ENCODE data around the gene DOCK3.

The DOCK3 gene

DNA sequence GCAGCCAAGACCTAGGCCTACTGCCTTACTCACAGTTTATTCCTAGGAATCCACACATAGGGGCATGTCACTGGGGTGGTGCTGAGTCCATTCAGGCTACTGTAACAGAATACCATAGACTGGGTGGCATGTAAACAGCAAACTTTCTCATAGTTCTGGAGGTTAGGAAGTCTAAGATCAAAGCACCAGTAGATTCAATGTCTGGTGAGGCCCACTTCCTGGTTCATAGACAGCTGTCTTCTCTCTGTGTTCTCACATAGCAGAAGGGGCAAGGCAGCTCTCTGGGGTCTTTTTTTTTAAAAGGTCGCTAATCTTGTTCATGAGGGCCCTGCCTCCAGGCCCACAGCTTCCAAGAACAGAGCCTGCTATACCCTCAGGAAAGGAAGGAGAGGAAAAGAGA lies 596.4 kb downstream of the DOCK3 start:
- H3K27ac ChIP-seq: no peak overlapping the region
- H3K4me1 ChIP-seq: peaks cover 13% of the 10 kb centered on the region
- no peaks in the 10 kb centered on the region for H3K36me3 ChIP-seq
- peak overlapping the region; percentile 12 for H3K4me2 ChIP-seq
- no peak overlapping the region for H3K9ac ChIP-seq
- H4K20me1 ChIP-seq: no peaks in the 10 kb centered on the region
- TF ChIP-seq Cebpa-rat (IDR thresholded peaks at IDR 0.05): no peak
- H3K9me3 ChIP-seq: peaks cover 5% of the 10 kb centered on the region
- H3K4me3 ChIP-seq: no peak overlapping the region
- H3K27me3 ChIP-seq: no peaks in the 10 kb centered on the region

- no peak overlapping the region for H3K4me3 ChIP-seq
- no peaks in the 10 kb centered on the region for H3K9me3 ChIP-seq
- H3K4me2 ChIP-seq: no peak overlapping the region
- no peak overlapping the region for H3K27ac ChIP-seq
- H3K27me3 ChIP-seq: no peaks in the 10 kb centered on the region
- peaks cover 13% of the 10 kb centered on the region for H3K4me1 ChIP-seq
- no peaks in the 10 kb centered on the region for H4K20me1 ChIP-seq
- H3K9ac ChIP-seq: no peak overlapping the region
- no peak for TF ChIP-seq Cebpa-rat (IDR thresholded peaks at IDR 0.05)
- no peaks in the 10 kb centered on the region for H3K36me3 ChIP-seq
These were observed 599.3 kb downstream of the DOCK3 start for GRCh38 chr3:51274052-51274451.

DNA sequence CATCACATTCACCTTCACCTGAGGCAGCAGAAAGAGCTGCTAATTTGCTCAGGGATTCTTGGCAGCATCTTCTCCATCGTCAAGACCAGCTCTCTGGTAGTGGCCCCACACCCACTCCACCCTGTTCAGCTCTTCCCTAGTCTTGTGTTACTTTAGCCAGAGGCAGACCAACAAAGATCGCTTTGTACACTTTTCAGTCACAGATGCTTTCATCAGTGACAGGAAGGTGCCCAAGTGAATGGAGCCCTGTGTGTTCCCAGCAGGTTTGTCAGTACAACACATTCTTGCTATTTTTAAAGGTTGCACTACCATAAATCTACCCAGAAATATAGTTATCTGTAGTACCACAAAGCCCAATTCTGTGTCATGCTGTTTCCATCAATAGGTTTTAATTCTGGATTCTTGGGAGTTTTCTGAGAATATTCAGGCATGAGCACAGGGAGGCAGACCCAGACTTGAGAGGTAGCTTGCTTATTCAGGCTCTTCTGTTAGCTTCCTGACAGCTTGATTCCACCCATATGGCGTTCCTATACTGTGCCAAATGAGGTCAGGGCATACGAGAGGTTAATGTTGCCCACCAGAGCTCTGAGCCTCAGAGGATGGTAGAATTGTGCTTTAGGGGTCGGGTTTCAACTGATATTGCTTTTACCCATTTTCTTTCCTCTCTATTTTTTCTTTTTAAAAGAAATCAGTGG lies 600.5 kb downstream of the DOCK3 start:
- Histone ChIP-seq H3K4me3 (no peak overlapping the region), H3K27ac (no peak overlapping the region), H3K27me3 (no peaks in the 10 kb centered on the region), H3K4me2 (no peak overlapping the region), H3K36me3 (no peaks in the 10 kb centered on the region), H3K9ac (no peak overlapping the region), H3K9me3 (no peaks in the 10 kb centered on the region), H3K4me1 (peaks cover 13% of the 10 kb centered on the region), H4K20me1 (no peaks in the 10 kb centered on the region)
- no peak for TF ChIP-seq Cebpa-rat (IDR thresholded peaks at IDR 0.05)

DNA sequence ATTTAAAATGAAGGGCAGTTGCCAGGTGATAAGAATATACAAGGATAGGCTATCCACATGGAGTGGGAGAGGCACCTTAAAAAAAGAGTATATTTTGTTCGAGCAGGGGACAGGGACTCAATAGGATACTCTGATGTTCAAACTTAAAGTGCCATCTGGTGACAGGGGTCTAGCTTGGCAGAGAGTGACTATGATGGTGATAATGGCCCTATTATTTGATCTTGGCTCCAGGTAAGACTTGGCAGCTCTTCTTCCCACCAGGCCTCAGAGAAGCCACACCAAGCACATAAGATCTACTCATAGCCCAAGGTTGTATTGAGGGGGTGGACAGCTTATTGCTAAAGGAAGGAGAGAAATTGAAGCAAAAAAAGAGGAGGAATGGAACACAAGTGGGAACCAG lies 601.3 kb downstream of the DOCK3 start:
- H3K27me3 ChIP-seq: no peaks in the 10 kb centered on the region
- H3K27ac ChIP-seq: no peak overlapping the region
- H3K36me3 ChIP-seq: no peaks in the 10 kb centered on the region
- peaks cover 8% of the 10 kb centered on the region for H3K4me1 ChIP-seq
- H4K20me1 ChIP-seq: no peaks in the 10 kb centered on the region
- TF ChIP-seq Cebpa-rat (IDR thresholded peaks at IDR 0.05): no peak
- no peak overlapping the region for H3K4me2 ChIP-seq
- H3K4me3 ChIP-seq: no peak overlapping the region
- H3K9me3 ChIP-seq: no peaks in the 10 kb centered on the region
- no peak overlapping the region for H3K9ac ChIP-seq

DNA sequence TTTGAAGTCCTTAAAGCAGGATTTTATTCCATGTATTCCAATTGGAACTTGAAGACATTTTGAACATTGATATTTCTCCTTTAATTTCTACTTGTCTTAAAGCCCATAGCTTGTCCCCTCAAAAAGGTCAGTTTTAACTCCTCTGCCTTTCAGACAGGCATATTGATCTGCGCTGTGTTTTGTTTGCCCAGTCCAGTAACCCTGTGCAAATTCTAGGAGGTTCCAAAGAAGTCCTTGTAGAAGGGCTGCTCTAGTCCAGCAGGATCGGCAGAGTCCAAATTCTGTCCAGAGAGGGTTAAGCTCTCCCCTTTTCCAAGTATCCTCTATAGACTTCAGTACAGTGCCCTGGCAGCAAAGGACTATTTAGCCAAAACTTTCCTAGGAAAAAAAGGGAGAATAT lies 604.7 kb downstream of the DOCK3 start:
- Histone ChIP-seq H4K20me1 (no peaks in the 10 kb centered on the region), H3K9ac (no peak overlapping the region), H3K27me3 (no peaks in the 10 kb centered on the region), H3K4me1 (no peaks in the 10 kb centered on the region), H3K9me3 (0 out of 2 replicates have a peak, but pooled peaks cover 5% of the 10 kb centered on the region), H3K4me3 (no peak overlapping the region), H3K4me2 (no peak overlapping the region), H3K36me3 (no peaks in the 10 kb centered on the region), H3K27ac (no peak overlapping the region)
- TF ChIP-seq Cebpa-rat (IDR thresholded peaks at IDR 0.05): no peak

- no peak for TF ChIP-seq Cebpa-rat (IDR thresholded peaks at IDR 0.05)
- Histone ChIP-seq H3K36me3 (no peaks in the 10 kb centered on the region), H3K4me2 (no peak overlapping the region), H3K9ac (no peak overlapping the region), H3K4me1 (no peaks in the 10 kb centered on the region), H3K4me3 (no peak overlapping the region), H4K20me1 (no peaks in the 10 kb centered on the region), H3K27me3 (no peaks in the 10 kb centered on the region), H3K9me3 (0 out of 2 replicates have a peak, but pooled peaks cover 5% of the 10 kb centered on the region), H3K27ac (no peak overlapping the region)
These were observed 605.4 kb downstream of the DOCK3 start for GRCh38 chr3:51280176-51280575.

DNA sequence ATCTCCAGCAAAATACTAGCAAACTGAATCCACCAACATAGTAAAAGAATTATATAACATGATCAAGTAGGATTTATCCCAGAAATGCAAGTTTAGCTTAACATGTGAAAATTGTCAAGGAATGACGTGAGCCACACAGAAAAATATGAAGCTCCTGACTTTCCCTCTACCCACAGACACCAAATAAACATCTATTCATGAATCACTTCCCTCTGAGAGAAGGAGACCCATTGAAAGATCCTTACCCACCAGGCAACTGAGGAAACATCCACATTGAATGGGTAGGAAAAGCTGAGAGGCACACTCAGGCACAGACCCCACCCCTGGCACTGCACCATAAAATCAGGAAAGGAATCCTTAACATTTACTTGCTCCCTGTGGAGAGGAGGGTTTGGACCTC lies 608.2 kb downstream of the DOCK3 start:
- no peaks in the 10 kb centered on the region for H3K27me3 ChIP-seq
- no peak for TF ChIP-seq Cebpa-rat (IDR thresholded peaks at IDR 0.05)
- no peaks in the 10 kb centered on the region for H4K20me1 ChIP-seq
- no peak overlapping the region for H3K4me3 ChIP-seq
- no peak overlapping the region for H3K4me2 ChIP-seq
- no peak overlapping the region for H3K9ac ChIP-seq
- peaks cover 22% of the 10 kb centered on the region for H3K9me3 ChIP-seq
- H3K4me1 ChIP-seq: no peaks in the 10 kb centered on the region
- no peaks in the 10 kb centered on the region for H3K36me3 ChIP-seq
- no peak overlapping the region for H3K27ac ChIP-seq

DNA sequence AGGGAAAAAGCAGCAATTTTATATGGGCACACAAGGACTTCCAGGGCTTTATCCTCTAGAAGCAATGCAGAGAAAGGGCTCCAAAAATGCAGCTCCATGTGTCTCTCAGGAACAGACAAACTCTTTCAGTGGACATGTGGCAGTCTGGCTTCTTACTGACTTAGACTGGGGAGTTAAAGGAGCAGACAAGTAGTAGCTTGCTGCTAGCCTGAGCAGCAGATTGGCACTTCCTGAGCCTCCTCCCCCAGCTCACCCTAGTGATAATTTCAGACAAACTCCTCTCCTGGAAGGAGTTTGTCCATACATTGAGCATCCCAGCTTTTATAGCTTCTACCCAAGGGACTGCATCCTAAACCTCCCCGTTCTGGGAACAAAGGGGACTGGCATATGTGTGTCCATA lies 608.7 kb downstream of the DOCK3 start:
- Histone ChIP-seq H3K36me3 (no peaks in the 10 kb centered on the region), H3K4me1 (no peaks in the 10 kb centered on the region), H3K4me2 (no peak overlapping the region), H4K20me1 (no peaks in the 10 kb centered on the region), H3K9ac (no peak overlapping the region), H3K27me3 (no peaks in the 10 kb centered on the region), H3K4me3 (no peak overlapping the region), H3K27ac (no peak overlapping the region), H3K9me3 (peaks cover 22% of the 10 kb centered on the region)
- TF ChIP-seq Cebpa-rat (IDR thresholded peaks at IDR 0.05): no peak

- Histone ChIP-seq H3K4me3 (no peak overlapping the region), H3K27ac (no peak overlapping the region), H3K27me3 (no peaks in the 10 kb centered on the region), H3K4me2 (no peak overlapping the region), H3K4me1 (peaks cover 7% of the 10 kb centered on the region), H4K20me1 (no peaks in the 10 kb centered on the region), H3K9ac (no peak overlapping the region), H3K36me3 (no peaks in the 10 kb centered on the region), H3K9me3 (peaks cover 14% of the 10 kb centered on the region)
- TF ChIP-seq Cebpa-rat (IDR thresholded peaks at IDR 0.05): no peak
These were observed 620.9 kb downstream of the DOCK3 start for GRCh38 chr3:51295625-51296024.

DNA sequence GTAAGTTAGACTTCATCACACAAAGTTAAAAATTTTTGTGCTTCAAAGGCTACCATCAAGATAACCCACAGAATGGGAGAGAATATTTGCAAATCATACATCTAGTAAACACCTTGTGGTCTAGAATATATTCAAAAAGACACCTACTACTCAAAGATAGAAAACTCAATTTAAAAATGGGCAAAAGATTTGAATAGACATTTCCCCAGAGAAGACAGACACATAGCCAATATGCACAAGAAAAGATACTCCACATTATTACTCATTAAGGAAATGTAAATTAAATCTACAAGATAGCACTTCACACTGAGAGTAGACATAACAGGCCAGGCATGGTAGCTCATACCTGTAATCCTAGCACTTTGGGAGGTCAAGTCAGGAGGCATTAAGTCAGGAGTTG lies 622.6 kb downstream of the DOCK3 start:
- no peaks in the 10 kb centered on the region for H3K27me3 ChIP-seq
- H3K4me3 ChIP-seq: no peak overlapping the region
- H4K20me1 ChIP-seq: no peaks in the 10 kb centered on the region
- H3K4me2 ChIP-seq: no peak overlapping the region
- no peak for TF ChIP-seq Cebpa-rat (IDR thresholded peaks at IDR 0.05)
- H3K4me1 ChIP-seq: peaks cover 7% of the 10 kb centered on the region
- no peak overlapping the region for H3K27ac ChIP-seq
- H3K9me3 ChIP-seq: 0 out of 2 replicates have a peak, but pooled peaks cover 14% of the 10 kb centered on the region
- no peak overlapping the region for H3K9ac ChIP-seq
- H3K36me3 ChIP-seq: no peaks in the 10 kb centered on the region

GRCh38 chr3:51304230-51304629 lies 629.5 kb downstream of the DOCK3 start:
- H3K9me3 ChIP-seq: peaks cover 25% of the 10 kb centered on the region
- no peak overlapping the region for H3K4me2 ChIP-seq
- no peak overlapping the region for H3K27ac ChIP-seq
- no peak overlapping the region for H3K9ac ChIP-seq
- no peaks in the 10 kb centered on the region for H3K27me3 ChIP-seq
- TF ChIP-seq Cebpa-rat (IDR thresholded peaks at IDR 0.05): no peak
- no peaks in the 10 kb centered on the region for H3K4me1 ChIP-seq
- H4K20me1 ChIP-seq: no peaks in the 10 kb centered on the region
- no peaks in the 10 kb centered on the region for H3K36me3 ChIP-seq
- no peak overlapping the region for H3K4me3 ChIP-seq
